ENCODE data around the gene SAPCD2. TPM values are rescaled to one million over a fixed set of nuclear protein-coding genes. Genes with fewer than 3 reads are reported as not detected.

Gene SAPCD2
- total and polyA plus RNA-seq, 2 of the 8 experiments (the other 6 are each of a cell fraction or from before 2014, with no cell fraction given) = 12.7 to 32.1 TPM

DNA sequence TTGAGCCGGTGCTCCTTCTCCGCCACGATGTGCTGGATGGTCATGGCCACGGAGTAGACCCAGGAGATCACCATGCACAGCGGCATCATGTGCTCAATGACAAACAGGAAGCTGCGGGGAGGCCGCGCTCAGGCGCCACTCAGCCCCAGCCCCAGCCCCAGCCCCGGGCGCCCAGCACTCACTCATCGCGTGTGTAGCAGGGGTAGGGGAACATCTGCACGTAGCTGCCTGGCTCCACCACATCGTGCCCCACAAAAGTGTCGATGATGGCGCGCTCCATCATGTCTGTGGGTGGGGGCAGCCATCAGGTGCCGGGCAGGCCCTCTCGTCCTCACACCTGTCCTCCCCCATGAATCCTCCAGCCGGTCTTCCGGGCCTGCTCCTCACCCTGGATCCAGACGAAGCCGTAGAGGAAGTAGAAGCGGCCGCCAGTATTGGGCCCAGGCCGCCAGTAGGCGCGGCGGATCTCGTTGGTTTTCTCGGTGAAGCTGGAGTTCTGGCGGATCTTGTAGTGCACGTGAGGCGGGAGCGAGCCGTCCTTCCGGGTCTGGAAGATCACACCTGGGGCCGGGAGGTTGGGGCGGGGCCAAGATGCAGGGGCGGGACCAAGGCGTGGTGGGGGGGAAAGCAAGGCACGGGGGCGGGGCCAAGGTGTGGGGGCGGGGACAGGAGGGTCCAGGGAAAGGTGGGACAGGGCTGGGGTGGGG lies 52.4 kb downstream of the SAPCD2 start:
- peaks cover 0 to 5% of the 10 kb centered on the region in 2 experiments for H4K20me1 ChIP-seq (replicated peaks in 1 of 2; ENCODE audit: control insufficient read depth in 1 of 2, insufficient read depth in 2 of 2, low read length in 2 of 2)
- H2AFZ ChIP-seq (ENCODE audit: low read length) = no peak overlapping the region
- H2BK120ac ChIP-seq (replicated peaks; ENCODE audit: low read depth, low read length) = no peak overlapping the region
- no peak overlapping the region for H4K8ac ChIP-seq (ENCODE audit: extremely low read depth, insufficient read depth, low read length)
- no peak overlapping the region for H3K56ac ChIP-seq (replicated peaks; ENCODE audit: insufficient read length, low read depth, low read length)
- TF ChIP-seq, protein P1, sequence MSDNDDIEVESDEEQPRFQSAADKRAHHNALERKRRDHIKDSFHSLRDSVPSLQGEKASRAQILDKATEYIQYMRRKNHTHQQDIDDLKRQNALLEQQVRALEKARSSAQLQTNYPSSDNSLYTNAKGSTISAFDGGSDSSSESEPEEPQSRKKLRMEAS (IDR thresholded peaks at IDR 0.05) = no peak
- TF ChIP-seq RXRA (IDR thresholded peaks at IDR 0.05; ENCODE audit: insufficient read depth, low read depth, low read length) (no peak), RNF2 (IDR thresholded peaks at IDR 0.05; ENCODE audit: borderline replicate concordance, low read depth, low read length, missing control alignments, poor library complexity, severe bottlenecking) (no peak)
- TF ChIP-seq, protein P2, sequence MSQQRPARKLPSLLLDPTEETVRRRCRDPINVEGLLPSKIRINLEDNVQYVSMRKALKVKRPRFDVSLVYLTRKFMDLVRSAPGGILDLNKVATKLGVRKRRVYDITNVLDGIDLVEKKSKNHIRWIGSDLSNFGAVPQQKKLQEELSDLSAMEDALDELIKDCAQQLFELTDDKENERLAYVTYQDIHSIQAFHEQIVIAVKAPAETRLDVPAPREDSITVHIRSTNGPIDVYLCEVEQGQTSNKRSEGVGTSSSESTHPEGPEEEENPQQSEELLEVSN (IDR thresholded peaks at IDR 0.05) = peak; percentile 20; the same call in 1 of the 2 replicates
- WGBS, 2 experiments (ENCODE audit: extremely low coverage in 1 of 2, insufficient coverage in 1 of 2, insufficient read length in 1 of 2, insufficient replicate concordance in 2 of 2, low coverage in 1 of 2, low lambda C conversion rate in 2 of 2, missing lambda C conversion rate in 1 of 2) = 92% methylated on average over 27 of the region's 45 CpGs; no CpG with 5 or more reads in 1 of the 2 experiments
- H3K23ac ChIP-seq (ENCODE audit: insufficient read length) = no peak overlapping the region
- no peak overlapping the region; the same call in 1 of the 2 replicates for H3K18ac ChIP-seq (ENCODE audit: extremely low read depth, low read length)
- H3K9me3 ChIP-seq (ENCODE audit: insufficient read depth in 2 of 2, low read depth in 1 of 2, low read length in 1 of 2) = peaks cover 0 to 27% of the 10 kb centered on the region in 2 experiments; a peak in 2 of 4 replicates
- FAIRE-seq (no peak), DNase-seq (ENCODE audit: low read depth in 1 of 2, low spot score in 2 of 2) (no peak)
- no peak overlapping the region for H2BK12ac ChIP-seq (ENCODE audit: low read depth, low read length)
- H4K91ac ChIP-seq (replicated peaks; ENCODE audit: insufficient read length, low read length) = no peak overlapping the region
- no peak overlapping the region for H2AK5ac ChIP-seq (ENCODE audit: low read depth, low read length)
- H3K4me1 ChIP-seq (replicated peaks in 1 of 4; ENCODE audit: control insufficient read depth in 3 of 4, insufficient read depth in 4 of 4, low read length in 3 of 4) = peaks cover 0 to 10% (median 3%) of the 10 kb centered on the region in 4 experiments; a peak in 3 of 7 replicates
- H3K4ac ChIP-seq (replicated peaks; ENCODE audit: insufficient read length, low read depth, low read length) = no peak overlapping the region
- ChIA-PET CTCF (ENCODE audit: partially characterized antibody) (interaction anchor here (0.6 to 7.2 kb wide), 6 partner anchors 12 to 250 kb away, joined by 3 to 54 read pairs (median 3); partner anchors contain the start of genes ABCA2 and FUT7), POLR2A (ENCODE audit: partially characterized antibody) (no interaction called here)
- no peak overlapping the region for H4K5ac ChIP-seq (ENCODE audit: insufficient read length, low read depth, low read length)
- H3K27ac ChIP-seq (ENCODE audit: low read depth, low read length) = no peak overlapping the region
- H2BK15ac ChIP-seq (ENCODE audit: low read length) = no peak overlapping the region
- H3K27me3 ChIP-seq (replicated peaks in 1 of 4; ENCODE audit: control insufficient read depth in 3 of 4, extremely low read depth in 1 of 4, insufficient read depth in 3 of 4, low read length in 3 of 4) = no peaks in the 10 kb centered on the region; a peak in 1 of 7 replicates
- H3K36me3 ChIP-seq (ENCODE audit: control insufficient read depth in 2 of 4, insufficient read depth in 4 of 4, low read length in 3 of 4) = peaks cover 0 to 13% (median 0%) of the 10 kb centered on the region in 4 experiments; a peak in 1 of 8 replicates
- no peak overlapping the region for H3K9ac ChIP-seq (replicated peaks in 1 of 4; ENCODE audit: extremely low read depth in 1 of 4, low read depth in 3 of 4, low read length in 3 of 4)
- no peak overlapping the region for H2BK20ac ChIP-seq (ENCODE audit: low read length)
- H3K4me2 ChIP-seq (ENCODE audit: insufficient read depth in 1 of 2, low read depth in 2 of 2, low read length in 2 of 2) = no peak overlapping the region
- no peaks in the 10 kb centered on the region for H3K79me1 ChIP-seq (ENCODE audit: low read depth, low read length)
- H2BK5ac ChIP-seq (ENCODE audit: low read depth, low read length) = no peak overlapping the region
- no peaks in the 10 kb centered on the region for H3K79me2 ChIP-seq (ENCODE audit: control insufficient read depth in 1 of 2, insufficient read depth in 2 of 2, low read length in 2 of 2)
- no peak overlapping the region for H3K14ac ChIP-seq (ENCODE audit: insufficient read length)
- H3K23me2 ChIP-seq (ENCODE audit: low read depth, low read length) = no peaks in the 10 kb centered on the region; the same call in 1 of the 2 replicates
- H3K4me3 ChIP-seq (ENCODE audit: extremely low read depth in 1 of 4, insufficient read depth in 2 of 4, low read depth in 3 of 4, low read length in 4 of 4) = no peak overlapping the region
